HL-60/S4 treated with phorbol 12-myristate 13-acetate at 8.2 ng/mL for 4 days and 3 days (cell line): ENCODE results near the gene ZNF358.
"Not testable (repeated sequence)": the region's sequence is repeated elsewhere in the genome, so short reads cannot be mapped to it uniquely, and the experiment has no call there.

Source experiments
- in situ Hi-C: fragments of 300-500 bp; cut with MboI; formaldehyde crosslinking; loops from 2 replicates; pipeline ENCODE4 v1.15.0; 2022; ENCODE audit warnings: low sequenced_read_pairs

Gene ZNF358

GRCh38 chr19:7535047-7535997 lies 19.4 kb downstream of the ZNF358 start, which contains the start of gene PNPLA6:
TSS of gene PNPLA6 (plus strand) at chr19:7535717. CDS start at chr19:7535789, 72 bp downstream.
- in situ Hi-C loops = no loop called here

- in situ Hi-C loops = no loop called here
Observed at GRCh38 chr19:7535998-7536695, 20.2 kb downstream of the ZNF358 start.

GRCh38 chr19:7538990-7539389 lies 23.1 kb downstream of the ZNF358 start:
- in situ Hi-C loops = not testable (repeated sequence)

GRCh38 chr19:7539827-7540425 lies 24.0 kb downstream of the ZNF358 start:
- in situ Hi-C loops = no loop called here

GRCh38 chr19:7540761-7541474 lies 25.0 kb downstream of the ZNF358 start:
- in situ Hi-C loops = no loop called here

- in situ Hi-C loops = no loop called here
Observed at GRCh38 chr19:7541475-7541824, 25.5 kb downstream of the ZNF358 start.

GRCh38 chr19:7541828-7542443 lies 26.0 kb downstream of the ZNF358 start:
- in situ Hi-C loops = no loop called here

GRCh38 chr19:7542556-7543348 lies 26.8 kb downstream of the ZNF358 start:
- in situ Hi-C loops = no loop called here

GRCh38 chr19:7544626-7545025 lies 28.7 kb downstream of the ZNF358 start:
- in situ Hi-C loops = no loop called here

GRCh38 chr19:7545300-7545699 lies 29.4 kb downstream of the ZNF358 start:
- in situ Hi-C loops = no loop called here

- in situ Hi-C loops = no loop called here
Observed at GRCh38 chr19:7545904-7546303, 30.0 kb downstream of the ZNF358 start.

- in situ Hi-C loops = no loop called here
Observed at GRCh38 chr19:7547159-7547558, 31.3 kb downstream of the ZNF358 start.

GRCh38 chr19:7549429-7550148 lies 33.7 kb downstream of the ZNF358 start:
- in situ Hi-C loops = no loop called here

GRCh38 chr19:7550169-7550770 lies 34.4 kb downstream of the ZNF358 start:
- in situ Hi-C loops = no loop called here

GRCh38 chr19:7550987-7551761 lies 35.3 kb downstream of the ZNF358 start:
- in situ Hi-C loops = no loop called here

GRCh38 chr19:7552781-7553180 lies 36.9 kb downstream of the ZNF358 start:
- in situ Hi-C loops = no loop called here

- in situ Hi-C loops = no loop called here
Observed at GRCh38 chr19:7554565-7554964, 38.7 kb downstream of the ZNF358 start.
